Activated CD8-positive, alpha-beta T cell treated with anti-CD3 and anti-CD28 coated beads for 36 hours (primary cell): Measurements from ENCODE around the gene MLLT1. TPM values are rescaled to one million over a fixed set of nuclear protein-coding genes. Genes with fewer than 3 reads are reported as not detected.

ENCODE experiments used
- ATAC-seq: fragments of 200-7000 bp; cut with Tn5 transposase; one replicate; pipeline ENCODE4 v1.10.0; 2021; ENCODE audit warnings: mild to moderate bottlenecking, moderate library complexity
- CTCF ChIA-PET: fragments of 350-600 bp; sonication (Branson Sonifier 250); formaldehyde crosslinking; loops from one replicate; lab custom pipeline; 2021; ENCODE audit warnings: antibody characterized with exemption; lab: Charles Lee
- POLR2A ChIA-PET: fragments of 350-600 bp; sonication (Branson Sonifier 250); formaldehyde crosslinking; loops from one replicate; lab custom pipeline; 2021; ENCODE audit warnings: antibody characterized with exemption; lab: Charles Lee
- DNase-seq: peaks from one replicate; pipeline ENCODE4 v3.0.0-alpha.2; 2020
- H3K27ac Mint-ChIP-seq: one replicate; pipeline ENCODE4 v1.8.0; 2021; ENCODE audit warnings: mild to moderate bottlenecking, mixed read lengths
- H3K27me3 Mint-ChIP-seq: one replicate; pipeline ENCODE4 v1.8.0; 2021; ENCODE audit warnings: mixed read lengths
- H3K36me3 Mint-ChIP-seq: one replicate; pipeline ENCODE4 v1.8.0; 2021; ENCODE audit warnings: low read depth, mixed read lengths
- H3K4me1 Mint-ChIP-seq: one replicate; pipeline ENCODE4 v1.8.0; 2021; ENCODE audit warnings: low read depth, mixed read lengths
- H3K4me3 Mint-ChIP-seq: one replicate; pipeline ENCODE4 v1.8.0; 2021; ENCODE audit warnings: mild to moderate bottlenecking, moderate library complexity, mixed read lengths
- H3K9me3 Mint-ChIP-seq: one replicate; pipeline ENCODE4 v1.8.0; 2021; ENCODE audit warnings: mixed read lengths
- intact Hi-C: fragments of 100-400 bp; cut with micrococcal nuclease; formaldehyde crosslinking; loops from one replicate; pipeline ENCODE4 v1.10.0; 2022
- total RNA-seq, 2 experiments: library from RNA; stranded (reverse); gene quantifications; one replicate each; pipeline ENCODE4 v1.2.3, GENCODE V29; 2021
- TF ChIP-seq, protein P1 (sequence below): fragments of 200-600 bp; IDR thresholded peaks from one replicate; pipeline ENCODE4 v1.8.0; 2022; ENCODE audit warnings: antibody characterized with exemption, mild to moderate bottlenecking

Gene MLLT1
- total RNA-seq, 2 experiments from 2014 or later = 41.4 to 44.6 TPM

DNA sequence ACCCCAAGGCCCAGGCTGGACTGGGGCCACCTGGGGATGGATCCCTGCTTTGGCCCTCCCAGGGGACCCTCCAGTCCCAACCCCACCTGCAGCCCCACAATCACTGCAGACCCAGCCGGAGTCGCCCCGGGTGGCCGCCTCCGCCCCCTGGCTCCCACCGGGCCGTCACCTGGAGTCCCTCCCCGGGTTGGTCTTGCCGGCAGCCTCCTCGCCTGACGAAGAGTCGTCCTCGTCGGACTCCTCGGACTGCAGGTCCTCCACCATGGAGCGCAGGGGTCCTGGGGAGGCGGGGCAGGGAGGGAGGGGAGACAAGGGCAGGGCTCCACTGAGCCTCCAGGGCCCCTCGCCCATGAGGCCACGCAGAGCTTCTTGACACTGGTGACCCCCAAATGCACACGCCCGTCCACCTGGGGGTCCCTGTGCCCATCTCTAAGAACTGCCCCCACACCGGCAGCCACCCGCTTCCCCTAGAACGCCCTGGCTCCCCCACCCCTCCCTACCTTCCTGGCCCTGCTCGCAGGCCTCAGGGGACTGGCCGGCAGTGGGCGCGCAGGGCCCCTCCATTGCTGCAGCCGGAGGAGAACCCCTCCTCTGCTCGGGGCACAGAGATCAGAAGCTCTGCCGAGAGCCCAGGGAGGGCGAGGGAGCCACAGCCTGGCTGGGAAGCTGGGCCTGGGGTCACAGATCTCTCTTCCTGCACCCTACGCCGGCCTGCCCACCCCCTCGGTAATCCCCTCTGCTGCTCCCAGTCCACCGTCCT, 63.4 kb downstream of the MLLT1 start:
- H3K36me3 Mint-ChIP-seq = peaks cover 7% of the 10 kb centered on the region
- CTCF ChIA-PET = no interaction called here
- intact Hi-C loops = no loop called here
- no peaks in the 10 kb centered on the region for H3K9me3 Mint-ChIP-seq
- no peaks in the 10 kb centered on the region for H3K27me3 Mint-ChIP-seq
- no peak overlapping the region for H3K4me3 Mint-ChIP-seq
- DNase-seq (no peak), ATAC-seq (no peak)
- TF ChIP-seq, protein P1, sequence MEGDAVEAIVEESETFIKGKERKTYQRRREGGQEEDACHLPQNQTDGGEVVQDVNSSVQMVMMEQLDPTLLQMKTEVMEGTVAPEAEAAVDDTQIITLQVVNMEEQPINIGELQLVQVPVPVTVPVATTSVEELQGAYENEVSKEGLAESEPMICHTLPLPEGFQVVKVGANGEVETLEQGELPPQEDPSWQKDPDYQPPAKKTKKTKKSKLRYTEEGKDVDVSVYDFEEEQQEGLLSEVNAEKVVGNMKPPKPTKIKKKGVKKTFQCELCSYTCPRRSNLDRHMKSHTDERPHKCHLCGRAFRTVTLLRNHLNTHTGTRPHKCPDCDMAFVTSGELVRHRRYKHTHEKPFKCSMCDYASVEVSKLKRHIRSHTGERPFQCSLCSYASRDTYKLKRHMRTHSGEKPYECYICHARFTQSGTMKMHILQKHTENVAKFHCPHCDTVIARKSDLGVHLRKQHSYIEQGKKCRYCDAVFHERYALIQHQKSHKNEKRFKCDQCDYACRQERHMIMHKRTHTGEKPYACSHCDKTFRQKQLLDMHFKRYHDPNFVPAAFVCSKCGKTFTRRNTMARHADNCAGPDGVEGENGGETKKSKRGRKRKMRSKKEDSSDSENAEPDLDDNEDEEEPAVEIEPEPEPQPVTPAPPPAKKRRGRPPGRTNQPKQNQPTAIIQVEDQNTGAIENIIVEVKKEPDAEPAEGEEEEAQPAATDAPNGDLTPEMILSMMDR = no peak
- H3K27ac Mint-ChIP-seq = no peak overlapping the region
- H3K4me1 Mint-ChIP-seq = peaks cover 3% of the 10 kb centered on the region
- POLR2A ChIA-PET = no interaction called here

DNA sequence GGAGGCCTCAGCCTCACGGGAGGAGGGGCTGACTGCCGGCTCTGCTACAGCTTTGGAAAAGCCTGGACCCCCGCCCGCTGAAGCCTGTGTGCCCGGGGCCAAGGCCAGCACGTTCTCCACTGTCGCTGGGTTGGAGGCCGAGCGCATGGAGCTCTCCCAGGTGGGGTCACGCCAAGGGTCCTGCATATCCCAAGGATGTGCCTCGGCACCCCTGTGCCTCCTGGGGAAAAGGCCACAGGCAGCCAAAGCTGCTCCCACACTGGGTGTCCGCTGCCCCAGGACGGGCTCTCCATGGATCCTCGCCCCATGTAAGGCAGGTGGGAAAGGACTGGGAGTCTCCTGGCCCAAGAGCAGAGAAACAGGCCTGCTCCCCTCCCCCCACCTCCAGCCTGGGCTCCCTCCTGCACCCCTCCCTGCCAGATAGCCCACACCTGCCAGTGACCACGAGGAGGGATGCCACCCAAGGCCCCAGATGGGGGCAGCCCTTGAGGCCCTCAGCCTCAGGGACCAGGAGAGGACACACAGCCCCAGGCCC, 64.0 kb downstream of the MLLT1 start:
- intact Hi-C loops = no loop called here
- H3K4me3 Mint-ChIP-seq = no peak overlapping the region
- no peak for ATAC-seq
- no peaks in the 10 kb centered on the region for H3K9me3 Mint-ChIP-seq
- no peaks in the 10 kb centered on the region for H3K27me3 Mint-ChIP-seq
- POLR2A ChIA-PET = no interaction called here
- peaks cover 9% of the 10 kb centered on the region for H3K36me3 Mint-ChIP-seq
- DNase-seq = no peak
- TF ChIP-seq, protein P1 = no peak
- H3K27ac Mint-ChIP-seq = no peak overlapping the region
- CTCF ChIA-PET = no interaction called here
- peaks cover 3% of the 10 kb centered on the region for H3K4me1 Mint-ChIP-seq

DNA sequence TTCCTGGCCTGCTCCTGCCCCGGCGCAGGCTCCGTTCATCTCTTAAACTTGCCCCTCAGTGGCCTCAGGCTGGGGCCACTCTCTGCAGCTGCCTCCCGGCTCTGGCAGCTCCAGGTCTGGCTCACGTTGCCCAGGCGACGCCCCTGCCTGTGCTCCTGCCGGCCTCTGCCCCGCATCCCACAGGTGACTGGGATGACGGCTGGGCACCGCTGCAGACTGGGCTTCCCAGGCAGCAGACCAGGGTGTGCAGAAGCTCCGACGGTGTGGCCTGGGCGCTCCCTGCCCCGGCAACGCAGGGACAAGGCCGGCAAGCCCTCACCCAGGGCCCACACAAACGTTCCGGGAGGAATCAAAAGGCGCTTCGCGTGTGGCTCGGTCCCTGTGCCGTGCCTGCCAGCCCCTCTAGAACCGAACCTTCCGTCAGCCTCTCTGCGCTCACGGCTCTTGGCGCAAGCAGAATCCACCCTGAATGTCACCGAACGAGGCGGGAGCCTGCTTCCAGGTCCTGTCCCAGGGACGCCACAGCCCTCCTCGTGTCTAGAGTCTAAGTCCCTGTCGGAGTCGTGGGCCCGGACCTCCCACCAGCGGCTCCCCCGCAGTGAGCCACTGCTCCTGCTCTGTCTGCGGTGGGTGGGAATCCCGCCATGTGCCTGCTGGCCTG, 64.8 kb downstream of the MLLT1 start:
- POLR2A ChIA-PET = no interaction called here
- intact Hi-C loops = no loop called here
- Mint-ChIP-seq H3K27me3 (no peaks in the 10 kb centered on the region), H3K4me1 (peaks cover 3% of the 10 kb centered on the region), H3K4me3 (no peak overlapping the region), H3K9me3 (no peaks in the 10 kb centered on the region), H3K36me3 (peaks cover 11% of the 10 kb centered on the region), H3K27ac (no peak overlapping the region)
- TF ChIP-seq, protein P1 = no peak
- DNase-seq = no peak
- CTCF ChIA-PET = no interaction called here
- no peak for ATAC-seq

DNA sequence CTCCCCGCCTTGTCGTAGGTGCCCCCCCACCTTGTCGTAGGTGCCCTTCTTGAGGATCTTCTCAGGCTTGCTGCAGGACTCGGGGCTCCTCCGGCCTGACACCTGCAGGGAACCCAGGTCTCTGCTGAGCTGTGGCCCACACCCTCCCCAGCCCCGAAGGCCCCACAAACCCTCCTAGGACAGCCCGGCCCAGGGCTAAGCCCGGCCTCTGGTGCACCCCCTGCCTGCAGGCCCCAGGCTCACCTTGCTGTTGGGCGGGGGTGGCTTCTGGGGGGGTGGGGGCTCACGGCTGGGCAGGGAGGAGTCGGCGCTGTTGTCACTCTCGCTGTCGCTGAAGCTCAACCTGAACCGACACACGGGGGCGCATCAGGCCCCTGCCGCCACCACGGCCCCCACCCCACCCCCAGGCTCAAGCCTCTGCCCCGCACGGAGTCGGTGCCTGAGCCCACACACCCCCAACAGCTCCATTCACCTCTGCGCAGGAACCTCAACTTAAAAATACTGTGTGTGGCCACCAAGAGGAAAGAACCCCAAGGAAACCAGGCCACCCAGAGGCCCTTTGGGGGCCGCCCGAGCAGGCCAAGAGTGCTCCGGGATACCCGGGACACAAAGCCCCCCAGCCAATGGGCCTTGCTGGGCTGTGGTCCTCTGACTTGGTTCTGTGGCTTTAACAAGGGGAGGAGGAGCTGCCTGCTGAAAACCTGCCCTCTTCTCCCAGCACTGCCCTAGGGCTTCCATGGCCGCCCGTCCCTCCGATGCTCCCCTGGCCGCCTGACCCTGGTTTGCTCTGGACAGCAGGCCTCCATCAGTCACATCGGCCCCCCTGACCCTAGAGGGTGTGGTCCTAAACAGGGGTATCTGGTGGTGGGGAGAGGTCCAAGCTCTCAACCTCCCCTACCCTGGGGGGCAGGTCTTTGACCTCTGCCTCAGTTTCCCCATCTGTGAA, 65.8 kb downstream of the MLLT1 start:
- ChIA-PET POLR2A (no interaction called here), CTCF (interaction anchor here (0.6 kb wide), 1 partner anchor 476 kb away, joined by 4 read pairs; no protein-coding TSS in a partner anchor)
- TF ChIP-seq, protein P1 = no peak
- Mint-ChIP-seq H3K9me3 (no peaks in the 10 kb centered on the region), H3K36me3 (peaks cover 11% of the 10 kb centered on the region), H3K4me3 (no peak overlapping the region), H3K27ac (no peak overlapping the region), H3K27me3 (no peaks in the 10 kb centered on the region), H3K4me1 (peaks cover 3% of the 10 kb centered on the region)
- intact Hi-C loops = no loop called here
- ATAC-seq (no peak), DNase-seq (no peak)
